ENCODE measurements around the gene PRR35. TPM values are rescaled to one million over a fixed set of nuclear protein-coding genes. Genes with fewer than 3 reads are reported as not detected.

The PRR35 gene
- total RNA-seq, 4 donors from 2014 or later = not detected

- no peak for TF ChIP-seq CTCF (IDR thresholded peaks at IDR 0.05; ENCODE audit: low read depth)
Observed at GRCh38 chr16:598823-599739, 38.9 kb downstream of the PRR35 start.

- TF ChIP-seq CTCF (IDR thresholded peaks at IDR 0.05; ENCODE audit: low read depth) = no peak
Observed at GRCh38 chr16:600781-601180, 40.6 kb downstream of the PRR35 start.

GRCh38 chr16:603933-604332 is 43.7 kb downstream of the PRR35 start:
- TF ChIP-seq CTCF (IDR thresholded peaks at IDR 0.05; ENCODE audit: low read depth) = no peak

GRCh38 chr16:606656-607307 is 46.6 kb downstream of the PRR35 start:
- TF ChIP-seq CTCF (IDR thresholded peaks at IDR 0.05; ENCODE audit: low read depth) = no peak

GRCh38 chr16:608019-608418 is 47.8 kb downstream of the PRR35 start:
- no peak for TF ChIP-seq CTCF (IDR thresholded peaks at IDR 0.05; ENCODE audit: low read depth)

- no peak for TF ChIP-seq CTCF (IDR thresholded peaks at IDR 0.05; ENCODE audit: low read depth)
Observed at GRCh38 chr16:609316-609715, 49.1 kb downstream of the PRR35 start.

- TF ChIP-seq CTCF (IDR thresholded peaks at IDR 0.05; ENCODE audit: low read depth) = no peak
Observed at GRCh38 chr16:609984-610383, 49.8 kb downstream of the PRR35 start.

Data from subcutaneous adipose tissue (tissue), 4 donors.